OCI-LY7 (cell line): Measurements from ENCODE around the gene DRGX. TPM values are rescaled to one million over a fixed set of nuclear protein-coding genes. Genes with fewer than 3 reads are reported as not detected.

Experiments used
- BruUV-seq: library from RNA; stranded (reverse); fragments of 400-500 nt; replicated peaks from 2 replicates; lab custom pipeline; 2021; lab: Mats Ljungman, UMichigan
- CTCF ChIA-PET: fragments of 300-600 bp; sonication (Branson Sonifier 250); formaldehyde crosslinking; loops from one replicate; lab custom pipeline; 2022; ENCODE audit warnings: antibody characterized with exemption; ENCODE audit not compliant: unreplicated experiment; lab: Charles Lee
- POLR2A ChIA-PET: fragments of 300-600 bp; sonication (Branson Sonifier 250); formaldehyde crosslinking; loops from one replicate; lab custom pipeline; 2022; ENCODE audit warnings: antibody characterized with exemption; lab: Charles Lee
- DNase-seq: peaks from one replicate; pipeline ENCODE4 v3.0.0-alpha.2; 2015; ENCODE audit warnings: low spot score
- H2AFZ ChIP-seq: fragments of 200-600 bp; sonication (generic), shearing (Covaris generic); 2 replicates; pipeline ENCODE4 v1.6.1; 2014; ENCODE audit warnings: mild to moderate bottlenecking, antibody characterized with exemption, low read length, moderate library complexity
- H3K27ac ChIP-seq: fragments of 200-600 bp; sonication (generic); 2 replicates; pipeline ENCODE4 v1.5.1; 2014; ENCODE audit warnings: mixed run types, low read depth, mild to moderate bottlenecking, moderate library complexity, low read length, inconsistent platforms; ENCODE audit not compliant: poor library complexity, severe bottlenecking
- H3K36me3 ChIP-seq: fragments of 200-600 bp; sonication (generic); 2 replicates; pipeline ENCODE4 v1.6.1; 2014; ENCODE audit warnings: mild to moderate bottlenecking, antibody characterized with exemption, low read length, moderate library complexity, mixed read lengths; ENCODE audit not compliant: insufficient read depth
- H3K4me1 ChIP-seq: fragments of 200-600 bp; sonication (generic); 2 replicates; pipeline ENCODE4 v1.5.1; 2014; ENCODE audit warnings: mild to moderate bottlenecking, low read length; ENCODE audit not compliant: insufficient read depth, poor library complexity, severe bottlenecking
- H3K4me2 ChIP-seq: fragments of 200-600 bp; sonication (generic); 2 replicates; pipeline ENCODE4 v1.6.1; 2014; ENCODE audit warnings: mild to moderate bottlenecking, low read length
- H3K4me3 ChIP-seq: fragments of 200-600 bp; sonication (generic); 2 replicates; pipeline ENCODE4 v1.5.1; 2014; ENCODE audit warnings: mild to moderate bottlenecking, low read depth, low read length; ENCODE audit not compliant: poor library complexity, severe bottlenecking
- H3K79me2 ChIP-seq: fragments of 200-600 bp; sonication (generic); 2 replicates; pipeline ENCODE4 v1.6.1; 2016; ENCODE audit warnings: low read depth, mild to moderate bottlenecking, low read length, moderate library complexity, mixed read lengths; ENCODE audit not compliant: insufficient read depth
- H3K9me2 ChIP-seq: fragments of 200-600 bp; sonication (generic); 2 replicates; pipeline ENCODE4 v1.6.1; 2016; ENCODE audit warnings: mild to moderate bottlenecking, low read length, mixed read lengths; ENCODE audit not compliant: insufficient read depth
- H3K9me3 ChIP-seq: fragments of 200-600 bp; sonication (generic); 2 replicates; pipeline ENCODE4 v1.6.1; 2014; ENCODE audit warnings: mild to moderate bottlenecking, mixed run types, low read length, mixed read lengths
- H4K20me1 ChIP-seq: fragments of 200-600 bp; sonication (generic); 2 replicates; pipeline ENCODE4 v1.6.1; 2014; ENCODE audit warnings: mild to moderate bottlenecking, antibody characterized with exemption, low read length, moderate library complexity, mixed read lengths; ENCODE audit not compliant: insufficient read depth
- CTCF ChIP-seq: fragments of 200-600 bp; sonication (generic); conservative IDR thresholded peaks from 2 replicates; pipeline ENCODE4 v1.5.1; 2014; ENCODE audit warnings: mild to moderate bottlenecking, antibody characterized with exemption, low read length, moderate library complexity, mixed read lengths
- EZH2phosphoT487 ChIP-seq: fragments of 200-600 bp; sonication (generic); IDR thresholded peaks from 2 replicates; pipeline ENCODE4 v1.6.1; 2018; ENCODE audit warnings: low read depth, borderline replicate concordance, mild to moderate bottlenecking, mixed run types, antibody characterized with exemption, low read length, moderate library complexity, mixed read lengths
- intact Hi-C: fragments of 100-400 bp; cut with micrococcal nuclease; formaldehyde crosslinking; loops from one replicate; pipeline ENCODE4 v1.10.0; 2022; ENCODE audit not compliant: unreplicated experiment
- total RNA-seq, 2 experiments: library from RNA; depleted of rRNA in 1 of 2; stranded (reverse); fragments of >200 nt in 1 of 2; shearing (Covaris generic) in 1 of 2; gene quantifications; 2 replicates each; pipeline ENCODE4 v1.2.3, GENCODE V29; 2014 to 2022

Gene DRGX
- total RNA-seq, 2 experiments from 2014 or later = not detected

DNA sequence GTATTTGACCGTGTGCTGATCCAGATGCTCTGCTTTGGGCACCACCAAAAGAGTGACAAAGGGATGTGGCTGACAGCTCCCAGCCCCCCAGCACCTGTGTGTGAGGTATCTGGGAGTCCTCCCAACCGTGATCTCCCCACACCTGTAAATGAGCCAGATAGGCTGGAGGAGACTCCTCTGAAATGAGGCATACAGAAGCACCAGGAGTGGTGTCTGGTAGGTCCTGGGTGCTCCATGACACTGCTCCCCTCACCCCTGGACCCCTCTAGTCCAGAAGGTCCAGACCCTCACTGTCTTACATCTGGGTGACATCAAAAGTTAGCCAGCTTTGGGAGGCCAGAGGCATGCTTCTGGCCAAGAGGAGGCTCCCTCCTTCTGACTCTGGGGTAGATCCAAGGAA is 20.0 kb upstream of the DRGX start:
- no peak for DNase-seq
- Histone ChIP-seq H4K20me1 (no peaks in the 10 kb centered on the region), H3K9me3 (no peaks in the 10 kb centered on the region), H3K4me1 (no peaks in the 10 kb centered on the region), H3K9me2 (no peaks in the 10 kb centered on the region), H2AFZ (no peak overlapping the region), H3K27ac (no peak overlapping the region), H3K36me3 (no peaks in the 10 kb centered on the region), H3K79me2 (no peaks in the 10 kb centered on the region), H3K4me3 (no peak overlapping the region), H3K4me2 (no peak overlapping the region)
- no TSS peak for BruUV-seq
- intact Hi-C loops = no loop called here
- CTCF ChIA-PET = no interaction called here
- POLR2A ChIA-PET = interaction anchor here (0.7 kb wide), 1 partner anchor 84 kb away, joined by 3 read pairs; no protein-coding TSS in a partner anchor
- no peak for TF ChIP-seq CTCF
- no peak for TF ChIP-seq EZH2phosphoT487

DNA sequence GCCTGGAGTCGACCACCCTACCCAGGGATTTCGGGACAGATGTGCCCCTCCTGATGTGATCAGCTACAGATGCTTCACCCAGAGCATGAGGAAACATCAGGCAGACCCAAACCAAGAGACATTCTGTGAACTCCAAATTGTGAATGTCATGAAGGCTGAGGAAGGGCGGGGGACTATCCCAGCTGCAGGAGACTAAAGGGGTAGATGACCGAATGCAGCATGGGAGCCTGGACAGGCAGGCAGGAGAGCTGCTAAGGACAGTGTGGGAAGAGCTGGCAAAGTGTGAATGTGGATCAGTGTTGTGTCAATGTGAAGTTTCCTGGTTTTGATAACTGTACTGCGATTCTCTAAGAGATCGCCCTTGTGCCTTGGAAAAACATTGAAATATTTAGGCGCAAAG is 19.2 kb upstream of the DRGX start:
- no TSS peak for BruUV-seq
- no peak overlapping the region for H3K27ac ChIP-seq
- no peak overlapping the region for H2AFZ ChIP-seq
- H3K9me2 ChIP-seq = no peaks in the 10 kb centered on the region
- TF ChIP-seq CTCF = no peak
- no peak for TF ChIP-seq EZH2phosphoT487
- no peak overlapping the region for H3K4me2 ChIP-seq
- H3K9me3 ChIP-seq = no peaks in the 10 kb centered on the region
- no peaks in the 10 kb centered on the region for H4K20me1 ChIP-seq
- no peaks in the 10 kb centered on the region for H3K36me3 ChIP-seq
- no peak for DNase-seq
- H3K4me3 ChIP-seq = no peak overlapping the region
- intact Hi-C loops = no loop called here
- H3K4me1 ChIP-seq = no peaks in the 10 kb centered on the region
- CTCF ChIA-PET = no interaction called here
- no peaks in the 10 kb centered on the region for H3K79me2 ChIP-seq
- POLR2A ChIA-PET = no interaction called here

- CTCF ChIA-PET = no interaction called here
- Histone ChIP-seq H2AFZ (no peak overlapping the region), H3K4me3 (no peak overlapping the region), H3K9me2 (no peaks in the 10 kb centered on the region), H3K36me3 (no peaks in the 10 kb centered on the region), H3K9me3 (no peaks in the 10 kb centered on the region), H4K20me1 (no peaks in the 10 kb centered on the region), H3K4me1 (no peaks in the 10 kb centered on the region), H3K79me2 (no peaks in the 10 kb centered on the region), H3K27ac (no peak overlapping the region), H3K4me2 (no peak overlapping the region)
- DNase-seq = no peak
- intact Hi-C loops = no loop called here
- TF ChIP-seq CTCF = no peak
- TF ChIP-seq EZH2phosphoT487 = no peak
- POLR2A ChIA-PET = no interaction called here
- BruUV-seq = no TSS peak
These were observed 18.6 kb upstream of the DRGX start for GRCh38 chr10:49414496-49414895.
